Panc1 (cell line): ENCODE data around the gene SPATA17.
"Not testable (repeated sequence)": the region's sequence is repeated elsewhere in the genome, so short reads cannot be mapped to it uniquely, and the experiment has no call there.

Experiments used
- CTCF ChIP-seq: fragments of 450-650 bp; IDR thresholded peaks from 2 replicates; pipeline ENCODE4 v1.5.1; 2017; ENCODE audit warnings: mild to moderate bottlenecking
- POLR2AphosphoS5 ChIP-seq: IDR thresholded peaks from 2 replicates; pipeline ENCODE4 v1.6.1; 2012; ENCODE audit warnings: mild to moderate bottlenecking, low read depth, low read length, moderate library complexity
- REST ChIP-seq, 2 experiments: IDR thresholded peaks; 2 replicates each; pipeline ENCODE4 v1.6.1; 2011 to 2012; ENCODE audit warnings: low read depth in 2 of 2, control low read depth in 1 of 2, low read length in 1 of 2, mild to moderate bottlenecking in 1 of 2, moderate library complexity in 1 of 2; ENCODE audit not compliant: insufficient read depth in 1 of 2
- SIN3A ChIP-seq: IDR thresholded peaks from 2 replicates; pipeline ENCODE4 v1.6.1; 2012; ENCODE audit warnings: low read depth, mild to moderate bottlenecking, low read length, moderate library complexity, borderline replicate concordance; ENCODE audit not compliant: insufficient read depth

- TF ChIP-seq CTCF; REST (IDR thresholded peaks at IDR 0.05; ENCODE audit: insufficient read depth in 1 of 2, low read depth in 2 of 2, low read length in 1 of 2); POLR2AphosphoS5; SIN3A: not testable (repeated sequence)
Measured at GRCh38 chr1:217696140-217696539, 65.0 kb downstream of the SPATA17 start.
